ENCODE results near the gene CKAP2L. TPM values are rescaled to one million over a fixed set of nuclear protein-coding genes. Genes with fewer than 3 reads are reported as not detected.

The CKAP2L gene
- total RNA-seq, 4 donors from 2014 or later = 0.50 to 1.8 TPM; not detected in 2

- WGBS, 2 donors (ENCODE audit: low coverage in 1 of 2) = 94% methylated on average over 3 of the region's 7 CpGs; no CpG with 5 or more reads in 1 of the 2 donors
- Histone ChIP-seq H3K27me3 (peaks cover 13% of the 10 kb centered on the region), H3K9me3 (no peaks in the 10 kb centered on the region), H3K4me1 (no peaks in the 10 kb centered on the region), H3K4me3 (no peak overlapping the region), H3K27ac (no peak overlapping the region), H3K36me3 (no peaks in the 10 kb centered on the region)
- ATAC-seq = no peak
- no peak for TF ChIP-seq CTCF (IDR thresholded peaks at IDR 0.05)
- TF ChIP-seq EP300 (IDR thresholded peaks at IDR 0.05) = no peak
- TF ChIP-seq POLR2AphosphoS5 (IDR thresholded peaks at IDR 0.05) = no peak
Measured at GRCh38 chr2:112713926-112714325, 50.5 kb downstream of the CKAP2L start.

GRCh38 chr2:112713585-112713925 is 50.9 kb downstream of the CKAP2L start:
- Histone ChIP-seq H3K4me1 (no peaks in the 10 kb centered on the region), H3K27ac (no peak overlapping the region), H3K4me3 (no peak overlapping the region), H3K36me3 (no peaks in the 10 kb centered on the region), H3K27me3 (peaks cover 15% of the 10 kb centered on the region), H3K9me3 (no peaks in the 10 kb centered on the region)
- TF ChIP-seq EP300 (IDR thresholded peaks at IDR 0.05) (no peak), CTCF (IDR thresholded peaks at IDR 0.05) (no peak)
- 40 to 45% methylated on average over 1 to 4 of the region's 7 CpGs for whole genome bisulfite sequencing, 2 donors (ENCODE audit: low coverage in 1 of 2)
- ATAC-seq = no peak

DNA sequence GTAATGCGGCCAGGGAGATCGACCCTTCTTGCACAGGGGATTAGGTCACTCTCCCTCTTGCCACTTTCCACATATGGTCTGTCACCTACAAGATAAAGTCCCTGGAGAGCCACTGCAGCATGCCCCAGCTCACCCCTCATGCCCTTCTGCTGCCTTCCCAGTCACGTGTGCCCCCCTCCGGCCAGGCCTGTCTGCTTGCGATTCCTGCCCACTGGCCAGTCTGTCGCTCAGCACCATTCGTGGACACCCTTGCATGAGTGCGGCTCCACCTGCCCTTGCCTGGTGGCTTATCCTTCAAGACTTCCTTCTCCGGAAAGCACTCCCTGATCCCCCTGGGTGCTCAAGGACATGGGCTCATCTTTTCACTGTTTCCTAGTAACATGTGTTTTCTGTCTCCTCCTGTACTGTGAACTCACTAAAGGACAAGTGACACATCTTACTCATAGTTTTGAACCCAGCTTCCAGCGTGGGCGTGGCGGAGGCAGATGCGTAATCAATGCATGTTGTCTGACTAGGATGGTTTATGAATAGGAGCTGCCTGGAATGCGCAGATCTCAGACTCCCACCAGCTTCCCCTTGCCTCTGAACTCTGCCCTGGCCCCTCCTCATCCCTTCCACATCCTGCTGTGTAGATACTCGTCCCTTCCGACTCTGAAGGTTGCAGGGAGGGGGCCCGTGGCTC is 51.4 kb downstream of the CKAP2L start:
- Histone ChIP-seq H3K4me3 (no peak overlapping the region), H3K27ac (no peak overlapping the region), H3K4me1 (no peaks in the 10 kb centered on the region), H3K9me3 (no peaks in the 10 kb centered on the region), H3K36me3 (no peaks in the 10 kb centered on the region), H3K27me3 (peaks cover 15% of the 10 kb centered on the region)
- 62 to 72% methylated on average over 7 to 10 of the region's 17 CpGs for WGBS, 2 donors (ENCODE audit: low coverage in 1 of 2)
- no peak for ATAC-seq
- TF ChIP-seq POLR2A (IDR thresholded peaks at IDR 0.05) (no peak), POLR2AphosphoS5 (IDR thresholded peaks at IDR 0.05) (no peak), CTCF (IDR thresholded peaks at IDR 0.05) (no peak), EP300 (IDR thresholded peaks at IDR 0.05) (no peak)

- TF ChIP-seq CTCF (IDR thresholded peaks at IDR 0.05) (no peak), EP300 (IDR thresholded peaks at IDR 0.05) (no peak), POLR2A (IDR thresholded peaks at IDR 0.05) (no peak), POLR2AphosphoS5 (IDR thresholded peaks at IDR 0.05) (no peak)
- WGBS, 2 donors (ENCODE audit: low coverage in 1 of 2) = 70 to 83% methylated on average over 2 to 3 of the region's 3 CpGs
- H3K27me3 ChIP-seq = peaks cover 15% of the 10 kb centered on the region
Measured at GRCh38 chr2:112712465-112712864, 51.9 kb downstream of the CKAP2L start.

DNA sequence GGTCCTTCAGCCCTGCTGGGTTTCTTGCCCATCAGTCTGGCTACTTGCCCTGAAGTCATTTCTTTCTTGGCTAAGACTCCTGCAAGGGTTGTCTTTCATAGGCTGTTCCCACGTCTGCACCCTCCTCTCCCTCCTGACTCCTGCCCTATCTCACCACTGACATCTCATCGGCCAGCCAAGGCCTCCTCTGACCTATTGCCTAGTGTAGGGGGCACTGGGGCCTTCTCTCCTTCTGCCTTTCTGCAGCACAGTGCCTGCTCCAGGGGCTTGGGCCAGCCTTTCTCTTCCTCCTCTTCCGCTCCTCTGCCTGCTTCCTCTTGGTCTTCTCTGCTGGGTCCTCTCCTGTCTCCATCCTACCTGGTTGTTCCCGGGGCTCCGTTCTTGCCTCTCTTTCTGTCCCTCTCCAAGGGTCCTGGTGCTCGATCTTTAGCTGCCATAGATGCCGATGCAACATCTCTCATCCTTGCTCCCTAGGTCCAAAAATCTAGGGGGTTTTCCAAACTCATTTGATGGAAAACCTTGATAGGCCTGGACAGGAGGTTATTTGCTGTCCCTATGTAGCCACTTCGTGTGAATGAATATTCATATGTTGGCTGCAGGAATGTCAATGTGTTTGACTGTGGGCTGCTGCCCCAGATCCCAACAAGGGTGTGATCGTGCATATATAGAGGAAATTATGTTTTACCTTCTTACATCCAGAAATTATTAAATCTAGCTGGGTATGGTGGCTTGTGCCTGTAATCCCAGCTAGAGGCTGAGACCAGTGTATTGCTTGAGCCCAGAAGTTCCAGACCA is 53.3 kb downstream of the CKAP2L start:
- H3K27ac ChIP-seq = no peak overlapping the region
- 58 to 75% methylated on average over 2 to 7 of the region's 9 CpGs for WGBS, 2 donors (ENCODE audit: low coverage in 1 of 2)
- ATAC-seq = no peak
- no peaks in the 10 kb centered on the region for H3K36me3 ChIP-seq
- no peak overlapping the region for H3K4me3 ChIP-seq
- no peaks in the 10 kb centered on the region for H3K4me1 ChIP-seq
- peaks cover 15% of the 10 kb centered on the region for H3K27me3 ChIP-seq
- TF ChIP-seq EP300 (IDR thresholded peaks at IDR 0.05) (no peak), POLR2A (IDR thresholded peaks at IDR 0.05) (no peak), CTCF (IDR thresholded peaks at IDR 0.05) (no peak), POLR2AphosphoS5 (IDR thresholded peaks at IDR 0.05) (no peak)
- H3K9me3 ChIP-seq = no peaks in the 10 kb centered on the region

More at GRCh38 chr2:112712465-112712864, 51.9 kb downstream of the CKAP2L start:
- no peak overlapping the region for H3K4me3 ChIP-seq
- no peaks in the 10 kb centered on the region for H3K9me3 ChIP-seq
- H3K4me1 ChIP-seq = no peaks in the 10 kb centered on the region
- H3K27ac ChIP-seq = no peak overlapping the region
- H3K36me3 ChIP-seq = no peaks in the 10 kb centered on the region
- ATAC-seq = no peak
